ENCODE measurements around the gene ZNF22.

Gene ZNF22

DNA sequence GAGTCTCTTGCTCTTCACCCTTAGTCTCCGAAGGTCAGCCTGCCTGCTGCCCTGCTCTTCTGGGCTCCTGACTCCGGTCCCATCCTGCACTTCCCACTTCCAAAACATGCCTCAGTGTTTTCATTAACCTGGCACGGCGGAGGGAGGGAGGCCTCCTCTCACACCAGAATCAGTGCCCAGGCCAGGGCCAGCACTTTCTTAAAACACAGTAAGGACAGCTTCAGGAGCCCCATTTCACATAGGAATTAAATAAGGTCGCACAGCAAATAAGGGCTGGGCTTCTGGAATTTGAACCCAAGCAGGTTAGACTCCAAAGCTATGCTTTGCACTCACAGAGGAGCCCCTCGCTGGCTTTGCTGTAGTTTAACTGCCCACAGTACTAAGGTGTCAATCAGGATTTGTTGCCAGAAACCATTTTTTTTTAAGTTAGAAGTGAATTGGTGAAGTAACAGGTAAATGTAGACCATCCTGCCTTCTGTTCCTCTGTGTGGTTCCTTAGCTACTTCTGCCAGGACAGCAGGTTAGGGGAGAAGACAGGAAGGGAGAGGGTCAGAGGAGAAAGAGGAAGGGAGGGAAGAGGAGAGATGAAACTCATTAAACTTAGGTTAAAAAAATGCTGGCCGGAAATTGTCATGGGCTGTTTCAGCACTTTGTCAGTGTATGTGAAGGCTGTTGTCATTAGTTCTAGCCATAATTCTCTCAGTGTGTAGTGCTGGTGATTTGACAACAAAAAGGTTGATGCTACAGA is 40.1 kb upstream of the ZNF22 start:
- DNase-seq (ENCODE audit: low read depth): no peak
- peak overlapping the region; percentile 53 for H3K4me3 ChIP-seq (ENCODE audit: low read depth, low read length)
- TF ChIP-seq, protein P1, sequence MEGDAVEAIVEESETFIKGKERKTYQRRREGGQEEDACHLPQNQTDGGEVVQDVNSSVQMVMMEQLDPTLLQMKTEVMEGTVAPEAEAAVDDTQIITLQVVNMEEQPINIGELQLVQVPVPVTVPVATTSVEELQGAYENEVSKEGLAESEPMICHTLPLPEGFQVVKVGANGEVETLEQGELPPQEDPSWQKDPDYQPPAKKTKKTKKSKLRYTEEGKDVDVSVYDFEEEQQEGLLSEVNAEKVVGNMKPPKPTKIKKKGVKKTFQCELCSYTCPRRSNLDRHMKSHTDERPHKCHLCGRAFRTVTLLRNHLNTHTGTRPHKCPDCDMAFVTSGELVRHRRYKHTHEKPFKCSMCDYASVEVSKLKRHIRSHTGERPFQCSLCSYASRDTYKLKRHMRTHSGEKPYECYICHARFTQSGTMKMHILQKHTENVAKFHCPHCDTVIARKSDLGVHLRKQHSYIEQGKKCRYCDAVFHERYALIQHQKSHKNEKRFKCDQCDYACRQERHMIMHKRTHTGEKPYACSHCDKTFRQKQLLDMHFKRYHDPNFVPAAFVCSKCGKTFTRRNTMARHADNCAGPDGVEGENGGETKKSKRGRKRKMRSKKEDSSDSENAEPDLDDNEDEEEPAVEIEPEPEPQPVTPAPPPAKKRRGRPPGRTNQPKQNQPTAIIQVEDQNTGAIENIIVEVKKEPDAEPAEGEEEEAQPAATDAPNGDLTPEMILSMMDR (IDR thresholded peaks at IDR 0.05; ENCODE audit: control insufficient read depth, extremely low read depth, insufficient read depth): no peak

GRCh38 chr10:44961230-44961571 is 39.5 kb upstream of the ZNF22 start:
- H3K4me3 ChIP-seq (ENCODE audit: low read depth, low read length): no peak overlapping the region
- DNase-seq (ENCODE audit: low read depth): no peak
- TF ChIP-seq, protein P1 (IDR thresholded peaks at IDR 0.05; ENCODE audit: control insufficient read depth, extremely low read depth, insufficient read depth): no peak

GRCh38 chr10:44961931-44962750 is 38.6 kb upstream of the ZNF22 start:
- TF ChIP-seq, protein P1 (IDR thresholded peaks at IDR 0.05; ENCODE audit: control insufficient read depth, extremely low read depth, insufficient read depth): no peak
- no peak overlapping the region for H3K4me3 ChIP-seq (ENCODE audit: low read depth, low read length)
- DNase-seq (ENCODE audit: low read depth): no peak

DNA sequence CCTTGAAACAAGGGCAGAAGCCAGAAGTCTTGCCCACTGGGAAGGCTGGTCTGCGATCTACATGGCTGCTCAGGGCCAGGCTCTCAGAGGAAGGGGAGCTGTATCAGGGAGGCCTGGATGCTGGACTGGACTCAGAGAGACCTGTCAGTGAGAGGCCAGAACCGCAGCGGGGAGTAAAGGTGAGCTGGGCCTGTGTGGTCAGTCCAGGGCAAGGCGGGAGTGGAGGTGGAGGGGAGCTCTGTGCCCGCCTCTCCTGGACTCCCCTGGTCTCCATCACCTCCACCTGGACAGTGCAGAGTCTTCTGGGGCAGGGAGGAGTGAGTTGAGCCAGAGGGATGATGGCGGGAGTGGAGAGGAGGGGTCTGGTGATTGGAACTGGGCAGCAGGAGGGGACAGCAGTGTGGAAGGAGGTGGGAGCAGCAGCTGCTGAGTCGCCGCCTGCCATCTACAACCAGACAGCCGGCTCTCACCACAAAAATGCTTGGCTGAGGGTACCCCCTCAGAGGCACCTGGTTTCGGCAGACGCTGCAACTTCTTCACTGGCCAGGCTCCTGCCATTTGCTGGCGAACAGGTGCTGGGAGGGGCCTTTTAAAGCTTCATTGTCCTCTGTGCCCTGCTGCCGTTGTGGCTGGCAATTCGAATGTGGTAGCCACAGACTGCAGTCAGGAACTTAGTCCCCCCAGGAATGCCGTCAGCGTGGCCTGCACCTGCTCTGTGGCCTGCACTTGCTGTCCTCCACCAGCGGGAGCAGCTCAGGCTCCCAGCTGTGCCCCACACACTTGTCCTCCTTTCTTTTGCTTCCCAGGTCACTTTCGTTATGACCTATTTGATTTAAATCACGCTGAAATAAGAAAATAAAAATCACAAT is 37.6 kb upstream of the ZNF22 start:
- TF ChIP-seq, protein P1 (IDR thresholded peaks at IDR 0.05; ENCODE audit: control insufficient read depth, extremely low read depth, insufficient read depth): no peak
- no peak overlapping the region for H3K4me3 ChIP-seq (ENCODE audit: low read depth, low read length)
- no peak for DNase-seq (ENCODE audit: low read depth)

- DNase-seq (ENCODE audit: low read depth): no peak
- H3K4me3 ChIP-seq (ENCODE audit: low read depth, low read length): no peak overlapping the region
- TF ChIP-seq, protein P1 (IDR thresholded peaks at IDR 0.05; ENCODE audit: control insufficient read depth, extremely low read depth, insufficient read depth): no peak
These were observed 36.7 kb upstream of the ZNF22 start for GRCh38 chr10:44963772-44964633.

- TF ChIP-seq, protein P1 (IDR thresholded peaks at IDR 0.05; ENCODE audit: control insufficient read depth, extremely low read depth, insufficient read depth): no peak
- H3K4me3 ChIP-seq (ENCODE audit: low read depth, low read length): no peak overlapping the region
- DNase-seq (ENCODE audit: low read depth): no peak
These were observed 35.6 kb upstream of the ZNF22 start for GRCh38 chr10:44965104-44965503.

All from LNCaP clone FGC (cell line).